Right ventricle myocardium inferior (tissue), 1 donor: ENCODE results near the gene EEFSEC. TPM values are rescaled to one million over a fixed set of nuclear protein-coding genes. Genes with fewer than 3 reads are reported as not detected.
A peak's percentile ranks its signal among the peaks of the same experiment; 100 is the strongest.

Source experiments
- ATAC-seq: fragments of 200-7000 bp; cut with Tn5 transposase; one replicate; pipeline ENCODE4 v1.9.1; 2020; ENCODE audit warnings: mild to moderate bottlenecking, moderate library complexity
- DNase-seq: peaks from one replicate; pipeline ENCODE4 v3.0.0; 2021; ENCODE audit errors: missing footprints
- intact Hi-C: fragments of 100-400 bp; cut with DNase I; formaldehyde crosslinking; loops from one replicate; pipeline ENCODE4 v1.11.0; 2022
- total RNA-seq: library from RNA; stranded (reverse); fragmentation: NEBNext Ultra II Directional; extraction: Animal tissue kit (Norgen Biotek cat#: 25700); gene quantifications from one replicate; pipeline ENCODE4 v1.2.1, GENCODE V29; 2021
- donor health status: DM: no; HTN: yes; CAD: no; lungs with severe emphysema.

EEFSEC gene
- total RNA-seq, 1 donor from 2014 or later = 19.4 TPM

GRCh38 chr3:128445357-128445756, 292.1 kb downstream of the EEFSEC start:
- no peak for ATAC-seq
- intact Hi-C loops = no loop called here
- peak; percentile 13 for DNase-seq

- intact Hi-C loops = no loop called here
- no peak for ATAC-seq
- DNase-seq = no peak
Measured at GRCh38 chr3:128446821-128447220, 293.5 kb downstream of the EEFSEC start.

- no peak for DNase-seq
- no peak for ATAC-seq
- intact Hi-C loops = no loop called here
Measured at GRCh38 chr3:128447561-128448013, 294.3 kb downstream of the EEFSEC start.

- intact Hi-C loops = no loop called here
- ATAC-seq (no peak), DNase-seq (no peak)
Measured at GRCh38 chr3:128448491-128448890, 295.2 kb downstream of the EEFSEC start.

GRCh38 chr3:128449111-128449638, 295.9 kb downstream of the EEFSEC start:
- ATAC-seq (no peak), DNase-seq (no peak)
- intact Hi-C loops = no loop called here

- peak; percentile 57 for DNase-seq
- intact Hi-C loops = no loop called here
- ATAC-seq = no peak
Measured at GRCh38 chr3:128452120-128452519, 298.8 kb downstream of the EEFSEC start.

- intact Hi-C loops = no loop called here
- ATAC-seq (no peak), DNase-seq (peak; percentile 20)
Measured at GRCh38 chr3:128452678-128453275, 299.5 kb downstream of the EEFSEC start.

GRCh38 chr3:128453501-128454309, 300.4 kb downstream of the EEFSEC start:
- ATAC-seq = no peak
- peak; percentile 46 for DNase-seq
- intact Hi-C loops = no loop called here

GRCh38 chr3:128454310-128454618, 301.0 kb downstream of the EEFSEC start:
- ATAC-seq (no peak), DNase-seq (peak; percentile 25)
- intact Hi-C loops = no loop called here

GRCh38 chr3:128455116-128455515, 301.8 kb downstream of the EEFSEC start:
- DNase-seq = no peak
- intact Hi-C loops = no loop called here
- ATAC-seq = no peak

GRCh38 chr3:128455786-128456748, 302.8 kb downstream of the EEFSEC start:
- no peak for ATAC-seq
- intact Hi-C loops = no loop called here
- DNase-seq = peak; percentile 55

GRCh38 chr3:128456776-128457715, 303.8 kb downstream of the EEFSEC start:
- DNase-seq (no peak), ATAC-seq (no peak)
- intact Hi-C loops = no loop called here

GRCh38 chr3:128457937-128458336, 304.7 kb downstream of the EEFSEC start:
- DNase-seq (no peak), ATAC-seq (no peak)
- intact Hi-C loops = no loop called here

Other genes starting within 250 kb of the EEFSEC start
- 29.7 TPM for gene KBTBD12, start 238.2 kb upstream of the EEFSEC start, total RNA-seq
- gene SEC61A1, start 101.0 kb upstream of the EEFSEC start, total RNA-seq = 57.5 TPM
- gene RUVBL1, start 29.7 kb upstream of the EEFSEC start, total RNA-seq = 21.4 TPM